GM19023 (cell line): ENCODE results near the gene RFPL1.

Experiments used
- ATAC-seq: cut with Tn5 transposase; IDR thresholded peaks from one replicate; pipeline ENCODE4 v1.9.1; 2021; ENCODE audit warnings: mild to moderate bottlenecking, moderate library complexity; ENCODE audit not compliant: unreplicated experiment

Gene RFPL1

GRCh38 chr22:29442976-29443375, 4.6 kb downstream of the RFPL1 start:
- no peak for ATAC-seq

DNA sequence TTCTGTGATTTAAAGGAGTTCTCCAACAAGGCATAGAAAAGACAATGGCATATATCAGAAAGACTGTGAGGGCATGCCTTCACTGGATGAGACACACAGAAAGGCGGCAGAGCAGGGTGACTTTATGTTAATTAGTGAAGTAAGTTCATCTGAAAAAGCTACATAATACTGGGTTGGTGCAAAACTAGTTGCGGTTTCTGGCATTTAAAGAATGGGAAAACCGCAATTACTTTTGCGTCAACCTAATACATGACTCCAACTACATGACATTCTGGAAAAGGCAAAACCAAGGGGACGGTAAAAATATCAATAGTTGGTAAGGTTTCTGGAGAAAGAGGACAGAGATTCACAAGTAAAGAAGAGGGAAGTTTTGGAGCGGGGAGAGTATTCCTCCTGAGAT, 5.1 kb downstream of the RFPL1 start:
- no peak for ATAC-seq

DNA sequence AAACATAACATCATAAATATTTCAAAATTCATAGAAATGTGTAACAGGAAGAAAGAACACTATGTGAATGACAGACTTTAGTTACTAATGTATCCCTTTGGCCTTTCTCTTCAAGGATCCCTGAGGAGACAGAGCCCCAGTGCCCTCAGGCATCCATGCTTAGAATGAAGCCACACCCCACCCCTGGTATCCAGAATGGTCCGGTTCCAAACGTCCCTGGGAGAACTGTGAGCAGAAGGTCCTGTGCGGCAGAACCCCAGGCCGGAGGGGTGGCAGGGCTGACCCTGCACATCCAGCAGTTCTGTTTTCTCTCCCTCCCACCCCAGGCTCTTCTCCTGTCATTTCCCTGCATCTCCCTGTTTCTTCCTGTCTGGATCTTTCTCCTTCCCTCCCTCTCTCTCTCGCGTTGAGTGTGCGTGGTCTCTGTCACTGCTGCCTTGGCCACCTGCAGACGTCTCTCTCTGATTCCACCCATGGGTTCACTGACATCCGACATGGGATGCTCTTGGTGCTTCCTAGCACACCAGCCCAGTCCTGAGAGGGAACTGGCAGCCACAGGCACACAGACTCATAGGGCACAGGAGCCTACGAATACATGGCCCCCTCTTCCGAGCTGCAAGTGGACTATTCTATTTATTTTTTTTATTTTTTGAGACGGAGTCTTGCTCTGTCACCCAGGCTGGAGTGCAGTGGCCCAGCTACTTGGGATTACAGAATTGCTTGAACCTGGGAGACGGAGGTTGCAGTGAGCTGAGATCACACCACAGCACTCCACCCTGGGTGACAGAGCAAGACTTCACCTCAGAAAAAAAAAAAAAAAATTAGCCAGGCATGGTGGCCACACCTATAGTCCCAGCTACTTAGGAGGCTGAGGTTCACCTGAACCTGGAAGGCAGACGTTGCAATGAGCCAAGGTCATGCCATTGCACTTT, 5.7 kb downstream of the RFPL1 start:
- ATAC-seq, result no peak

- no peak for ATAC-seq
These were observed 7.1 kb downstream of the RFPL1 start for GRCh38 chr22:29445508-29445907.

DNA sequence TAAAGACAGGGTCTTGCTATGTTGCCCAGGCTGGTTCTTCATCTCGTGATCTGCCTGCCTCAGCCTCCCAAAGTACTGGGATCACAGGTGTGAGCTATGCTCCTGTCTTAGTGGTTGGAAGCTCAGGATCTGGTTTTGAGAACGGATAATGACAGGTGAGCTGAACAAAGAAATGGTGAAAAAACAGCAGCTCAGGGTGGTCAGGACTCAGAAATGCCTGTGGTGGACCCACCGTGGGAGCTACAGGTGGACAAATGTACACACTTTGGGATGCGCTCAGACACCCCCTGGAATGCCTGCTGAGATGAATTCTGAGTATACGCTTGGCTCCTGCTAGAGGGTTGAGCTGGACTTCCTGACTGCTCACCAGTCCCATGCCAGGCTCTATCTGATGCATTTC, 9.5 kb downstream of the RFPL1 start:
- ATAC-seq, result no peak

DNA sequence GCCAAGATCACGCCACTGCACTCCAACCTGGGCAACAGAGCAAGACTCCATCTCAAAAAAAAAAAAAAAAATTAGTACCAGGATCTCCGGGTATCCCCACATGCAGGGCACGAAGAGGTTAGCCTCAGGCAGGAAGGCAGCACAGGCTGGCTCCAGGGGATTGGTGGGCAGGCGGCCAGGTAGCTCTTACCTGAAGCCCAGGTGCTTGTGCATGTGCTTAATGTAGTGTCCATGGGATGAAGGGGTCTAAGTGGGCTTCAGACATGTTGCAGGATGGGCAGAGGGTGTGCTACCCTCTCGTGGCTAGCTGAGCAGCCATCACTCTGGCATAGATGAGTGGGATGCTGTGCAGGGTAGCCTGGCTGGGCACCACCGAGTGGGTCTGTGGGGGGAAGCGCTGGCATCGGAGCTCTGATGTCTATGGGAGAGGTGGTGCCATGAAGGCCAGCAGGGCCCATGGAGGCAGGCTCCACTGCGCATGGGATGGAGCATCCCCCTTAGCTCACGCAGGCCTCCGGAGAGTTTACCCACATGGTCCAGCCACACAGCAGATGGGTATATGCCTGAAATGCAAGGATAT, 11.0 kb downstream of the RFPL1 start:
- ATAC-seq, result no peak

DNA sequence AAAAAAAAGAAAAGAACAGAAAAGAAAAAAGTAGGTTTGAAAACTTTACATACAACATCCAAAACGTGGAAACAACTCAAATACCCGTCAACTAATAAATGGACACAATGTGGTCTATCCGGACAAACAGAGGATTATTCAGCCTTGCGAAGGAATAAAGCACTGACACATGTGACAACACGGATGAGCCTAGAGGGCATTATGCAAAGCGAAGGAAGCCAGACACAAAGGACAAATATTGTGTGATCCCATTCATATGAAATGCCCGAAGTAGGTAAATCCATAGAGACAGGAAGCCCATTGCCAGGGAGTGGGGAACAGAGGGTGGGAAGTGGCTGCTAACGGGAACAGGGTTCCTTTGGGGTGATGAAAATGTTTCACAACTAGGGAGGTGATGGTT, 11.8 kb downstream of the RFPL1 start:
- ATAC-seq, result no peak

DNA sequence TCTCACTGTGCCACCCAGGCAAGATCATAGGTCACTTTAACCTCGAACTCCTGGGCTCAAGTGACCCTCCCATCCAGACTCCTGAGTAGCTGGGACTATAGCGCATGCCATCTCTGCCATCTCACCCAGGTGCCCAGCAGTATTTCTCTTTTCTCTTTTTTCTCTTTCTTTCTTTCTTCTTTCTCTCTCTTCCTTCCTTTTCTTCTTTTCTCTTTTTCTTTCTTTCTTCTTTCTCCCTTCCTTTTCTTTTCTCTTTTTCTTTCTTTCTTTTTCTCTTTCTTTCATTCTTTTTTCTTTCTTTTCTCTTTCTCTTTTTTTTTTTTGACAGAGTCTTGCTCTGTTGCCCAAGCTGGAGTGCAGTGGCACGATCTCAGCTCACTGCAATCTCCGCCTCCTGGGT, 13.5 kb downstream of the RFPL1 start:
- no peak for ATAC-seq

GRCh38 chr22:29454276-29454675, 15.9 kb downstream of the RFPL1 start:
- ATAC-seq, result no peak

GRCh38 chr22:29456211-29456671, 17.9 kb downstream of the RFPL1 start:
- no peak for ATAC-seq

- no peak for ATAC-seq
These were observed 19.3 kb downstream of the RFPL1 start for GRCh38 chr22:29457730-29458129.

DNA sequence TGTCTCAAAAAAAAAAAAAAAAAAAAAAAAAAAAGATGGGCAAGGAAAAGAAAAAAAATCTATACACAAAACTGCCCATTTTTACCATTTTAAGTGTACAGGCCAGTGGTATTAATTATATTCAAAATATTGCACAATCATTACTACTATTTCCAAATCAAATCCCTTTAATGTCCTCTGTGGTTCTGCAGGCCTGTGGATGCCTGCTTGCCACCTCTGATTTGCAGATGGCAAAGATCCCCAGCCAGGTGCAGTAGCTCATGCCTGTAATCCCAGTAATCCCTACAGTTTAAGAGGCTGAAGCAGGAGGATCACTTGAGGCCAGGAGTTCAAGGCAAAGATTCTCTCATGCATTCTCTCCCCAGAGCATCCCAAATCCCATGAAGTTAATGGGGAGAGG, 20.2 kb downstream of the RFPL1 start:
- no peak for ATAC-seq

- no peak for ATAC-seq
These were observed 21.4 kb downstream of the RFPL1 start for GRCh38 chr22:29459773-29460172.

DNA sequence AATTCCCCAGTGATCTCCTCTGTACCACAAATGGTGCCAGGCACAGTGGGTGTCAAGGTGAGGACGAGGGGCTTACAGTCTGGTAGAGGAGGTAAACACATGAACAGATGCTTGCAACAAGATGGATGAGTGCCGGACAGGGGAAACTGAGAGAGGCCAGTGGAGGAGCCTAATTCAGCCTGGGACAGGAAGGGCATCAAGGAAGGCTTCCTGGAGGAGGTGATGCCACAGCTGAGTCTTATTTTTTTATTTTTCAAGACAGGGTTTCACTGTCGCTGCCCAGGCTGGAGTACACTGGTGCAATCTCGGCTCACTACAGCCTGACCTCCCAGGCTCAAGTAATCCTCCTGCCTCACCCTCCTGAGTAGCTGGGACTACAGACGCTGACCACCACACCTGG, 22.9 kb downstream of the RFPL1 start:
- no peak for ATAC-seq

DNA sequence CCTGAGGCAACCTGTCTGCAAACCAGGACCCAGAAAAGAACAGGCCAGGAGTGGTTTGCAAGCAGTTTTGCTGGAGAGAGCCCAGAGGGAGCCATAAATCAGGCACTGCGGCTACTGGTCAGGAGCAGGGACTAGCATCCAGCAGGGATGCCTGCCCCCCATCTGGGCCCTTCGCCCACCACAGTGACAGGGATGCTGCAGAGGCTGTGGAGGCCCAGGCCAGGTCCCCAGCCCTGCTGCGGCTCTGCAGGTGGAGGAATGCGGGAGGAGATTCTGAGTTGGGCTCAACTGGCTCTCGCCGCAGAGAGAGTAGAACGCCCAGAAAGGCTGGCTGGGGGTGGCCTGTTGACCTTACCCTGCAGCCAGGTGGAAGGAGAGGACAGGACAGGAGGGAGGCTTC, 25.2 kb downstream of the RFPL1 start:
- ATAC-seq, result no peak

DNA sequence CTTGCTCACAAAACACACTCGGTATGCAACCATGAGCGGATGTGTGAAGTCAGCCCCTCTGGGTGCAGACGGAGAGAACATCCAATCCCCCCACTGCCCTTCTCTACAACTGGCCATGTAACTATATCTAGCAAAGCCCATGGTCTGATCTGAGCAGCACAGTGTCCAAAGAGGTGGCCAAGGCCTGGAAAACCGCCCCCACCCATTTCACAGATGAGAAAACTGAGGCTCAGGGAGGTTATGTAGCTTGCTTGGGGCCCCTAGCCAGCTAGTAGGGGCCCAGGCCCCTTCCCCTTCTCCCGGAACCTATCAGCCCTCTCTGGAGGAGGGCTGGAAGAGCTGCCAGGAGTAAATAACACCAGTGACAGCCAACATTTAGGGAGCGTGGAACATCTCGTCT, 26.2 kb downstream of the RFPL1 start:
- no peak for ATAC-seq

- no peak for ATAC-seq
These were observed 31.4 kb downstream of the RFPL1 start for GRCh38 chr22:29469755-29470154.

GRCh38 chr22:29470159-29470855, 31.9 kb downstream of the RFPL1 start:
- no peak for ATAC-seq

DNA sequence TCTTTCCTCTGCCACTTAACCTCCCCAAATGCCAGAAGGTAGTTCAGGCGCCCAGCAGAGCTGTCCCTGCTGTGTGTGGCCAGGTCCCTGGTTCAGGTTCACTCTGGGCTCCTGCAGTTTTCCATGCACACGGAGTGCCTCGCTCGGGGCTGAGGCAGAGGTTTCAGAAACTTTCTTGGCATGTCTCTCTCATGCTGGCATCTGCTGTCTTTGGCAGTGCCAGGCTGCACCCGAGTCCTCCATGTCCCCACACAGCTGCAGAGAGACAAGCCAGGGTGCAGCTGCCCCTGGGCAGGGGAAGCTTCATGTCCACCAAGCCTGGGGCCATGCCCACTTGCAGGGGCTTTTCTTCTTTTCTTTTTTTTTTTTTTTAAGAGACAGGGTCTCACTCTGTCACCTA, 34.6 kb downstream of the RFPL1 start:
- ATAC-seq, result no peak

DNA sequence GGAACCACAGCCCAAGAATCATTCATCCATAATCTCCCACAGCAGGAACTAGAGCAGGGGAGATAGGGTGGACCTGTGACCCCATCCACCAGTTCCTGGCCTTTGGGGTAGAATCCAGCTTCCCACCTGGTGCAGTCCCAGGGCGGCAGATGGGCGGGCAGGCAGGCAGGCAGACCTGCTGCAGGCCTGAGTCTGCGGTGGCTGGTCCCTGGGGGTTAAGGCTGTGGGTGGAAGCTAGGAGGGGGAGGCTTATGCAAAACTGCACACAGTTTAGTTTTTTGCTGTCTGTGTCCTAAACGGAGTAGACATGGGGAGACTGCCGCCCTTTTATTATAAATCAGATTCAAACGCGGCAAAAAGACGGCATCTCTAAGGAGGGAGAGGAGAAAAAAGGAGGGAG, 37.2 kb downstream of the RFPL1 start:
- ATAC-seq, result peak; percentile 52

DNA sequence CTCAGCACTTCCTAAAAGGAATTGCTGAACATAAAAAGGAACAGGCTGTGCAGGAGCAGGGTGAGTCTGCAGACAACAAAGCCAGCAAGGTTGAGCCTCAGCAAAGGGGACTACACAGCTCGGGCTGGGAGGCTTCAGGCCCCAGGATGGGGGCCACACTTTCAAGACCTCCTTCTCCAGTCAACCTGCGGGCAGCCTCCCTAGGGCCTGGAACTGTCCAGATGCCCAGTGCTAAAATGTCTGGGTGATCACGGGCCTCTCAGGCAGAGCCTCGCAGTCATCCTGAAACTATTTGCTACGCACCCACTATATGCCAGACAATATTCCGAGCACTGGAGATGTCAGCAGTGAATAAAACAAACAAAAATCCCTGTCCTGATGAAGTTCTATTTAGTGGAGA, 37.7 kb downstream of the RFPL1 start:
- ATAC-seq, result no peak
